H9 (cell line): Measurements from ENCODE around the gene MYOM1. TPM values are rescaled to one million over a fixed set of nuclear protein-coding genes. Genes with fewer than 3 reads are reported as not detected.

Experiments used
- DNase-seq: peaks from one replicate; pipeline ENCODE4 v3.0.0-alpha.2; 2017
- H2AFZ ChIP-seq: one replicate; pipeline ENCODE4 v1.6.1; 2013; ENCODE audit warnings: mild to moderate bottlenecking, low read length, control low read depth, moderate library complexity
- H2AK5ac ChIP-seq: 2 replicates; pipeline ENCODE4 v1.6.1; 2013; ENCODE audit warnings: low read length, control low read depth, mixed read lengths; ENCODE audit not compliant: insufficient read length
- H2BK120ac ChIP-seq: one replicate; pipeline ENCODE4 v1.6.1; 2013; ENCODE audit warnings: low read depth, mild to moderate bottlenecking, low read length, control low read depth, inconsistent platforms; ENCODE audit not compliant: poor library complexity, severe bottlenecking
- H2BK12ac ChIP-seq: 2 replicates; pipeline ENCODE4 v1.6.1; 2013; ENCODE audit warnings: low read length, control low read depth, mixed read lengths, low read depth; ENCODE audit not compliant: insufficient read length
- H2BK15ac ChIP-seq: 2 replicates; pipeline ENCODE4 v1.6.1; 2013; ENCODE audit warnings: low read depth, low read length, control low read depth
- H2BK20ac ChIP-seq: one replicate; pipeline ENCODE4 v1.6.1; 2013; ENCODE audit warnings: low read depth, mild to moderate bottlenecking, low read length, control low read depth, inconsistent platforms; ENCODE audit not compliant: poor library complexity, severe bottlenecking
- H2BK5ac ChIP-seq: 2 replicates; pipeline ENCODE4 v1.6.1; 2013; ENCODE audit warnings: low read length, control low read depth, mixed read lengths; ENCODE audit not compliant: insufficient read length
- H3K14ac ChIP-seq: 2 replicates; pipeline ENCODE4 v1.6.1; 2013; ENCODE audit warnings: low read length, control low read depth; ENCODE audit not compliant: insufficient read depth
- H3K18ac ChIP-seq: 2 replicates; pipeline ENCODE4 v1.6.1; 2013; ENCODE audit warnings: low read depth, mild to moderate bottlenecking, mixed read lengths, low read length, control low read depth; ENCODE audit not compliant: insufficient read length
- H3K23ac ChIP-seq: 2 replicates; pipeline ENCODE4 v1.6.1; 2013; ENCODE audit warnings: low read length, control low read depth, mixed read lengths, low read depth; ENCODE audit not compliant: insufficient read length
- H3K23me2 ChIP-seq: 2 replicates; pipeline ENCODE4 v1.6.1; 2013; ENCODE audit warnings: low read depth, mild to moderate bottlenecking, mixed read lengths, low read length, control low read depth; ENCODE audit not compliant: insufficient read length, poor library complexity, severe bottlenecking
- H3K27ac ChIP-seq: 2 replicates; pipeline ENCODE4 v1.5.1; 2013; ENCODE audit warnings: low read length, control low read depth, mixed read lengths, low read depth; ENCODE audit not compliant: insufficient read length
- H3K27me3 ChIP-seq: 2 replicates; pipeline ENCODE4 v1.6.1; 2013; ENCODE audit warnings: low read length, control low read depth, inconsistent platforms; ENCODE audit not compliant: insufficient read depth
- H3K4ac ChIP-seq: 2 replicates; pipeline ENCODE4 v1.6.1; 2013; ENCODE audit warnings: low read depth, mild to moderate bottlenecking, control low read depth, inconsistent platforms, low read length, moderate library complexity
- H3K4me1 ChIP-seq: 2 replicates; pipeline ENCODE4 v1.6.1; 2013; ENCODE audit warnings: low read length, control low read depth, inconsistent platforms; ENCODE audit not compliant: insufficient read depth
- H3K4me2 ChIP-seq: 2 replicates; pipeline ENCODE4 v1.6.1; 2013; ENCODE audit warnings: low read length, control low read depth, mixed read lengths; ENCODE audit not compliant: insufficient read length, insufficient read depth
- H3K56ac ChIP-seq: 2 replicates; pipeline ENCODE4 v1.6.1; 2013; ENCODE audit warnings: low read depth, mild to moderate bottlenecking, mixed read lengths, low read length, control low read depth; ENCODE audit not compliant: insufficient read length
- H3K79me1 ChIP-seq: 2 replicates; pipeline ENCODE4 v1.6.1; 2013; ENCODE audit warnings: low read depth, mild to moderate bottlenecking, moderate library complexity, low read length, control low read depth, inconsistent platforms; ENCODE audit not compliant: insufficient read depth, poor library complexity, severe bottlenecking
- H3K79me2 ChIP-seq: 2 replicates; pipeline ENCODE4 v1.6.1; 2013; ENCODE audit warnings: low read length, control low read depth, inconsistent platforms; ENCODE audit not compliant: insufficient read depth
- H3K9ac ChIP-seq: 2 replicates; pipeline ENCODE4 v1.6.1; 2013; ENCODE audit warnings: low read length, control low read depth, mixed read lengths; ENCODE audit not compliant: insufficient read length; ENCODE audit errors: extremely low read depth
- H3K9me3 ChIP-seq: one replicate; pipeline ENCODE4 v1.6.1; 2013; ENCODE audit warnings: low read depth, low read length, inconsistent platforms; ENCODE audit not compliant: control insufficient read depth
- H3T11ph ChIP-seq: one replicate; pipeline ENCODE4 v1.6.1; 2013; ENCODE audit warnings: mild to moderate bottlenecking, low read length, control low read depth, inconsistent platforms
- H4K20me1 ChIP-seq: one replicate; pipeline ENCODE4 v1.6.1; 2013; ENCODE audit not compliant: control insufficient read depth, insufficient read length, insufficient read depth
- H4K5ac ChIP-seq: 2 replicates; pipeline ENCODE4 v1.6.1; 2013; ENCODE audit warnings: low read depth, mild to moderate bottlenecking, mixed read lengths, low read length, control low read depth; ENCODE audit not compliant: insufficient read length
- H4K8ac ChIP-seq: replicated peaks from 2 replicates; pipeline ENCODE4 v1.6.1; 2013; ENCODE audit warnings: low read length, control low read depth, mixed read lengths, low read depth; ENCODE audit not compliant: insufficient read length
- H4K91ac ChIP-seq: 2 replicates; pipeline ENCODE4 v1.6.1; 2013; ENCODE audit warnings: low read depth, mild to moderate bottlenecking, moderate library complexity, mixed read lengths, low read length, control low read depth; ENCODE audit not compliant: insufficient read length
- H3K27ac Mint-ChIP-seq, 3 experiments: 2 replicates in 2 of 3; 3 replicates in 1 of 3; pipeline ENCODE4 v1.8.0; 2020 to 2021; ENCODE audit warnings: mixed read lengths in 3 of 3, mild to moderate bottlenecking in 1 of 3, moderate library complexity in 1 of 3
- H3K27me3 Mint-ChIP-seq: 2 replicates; pipeline ENCODE4 v1.8.0; 2021; ENCODE audit warnings: low read depth, mild to moderate bottlenecking, moderate library complexity, mixed read lengths
- H3K36me3 Mint-ChIP-seq, 3 experiments: 2 replicates in 2 of 3; 3 replicates in 1 of 3; pipeline ENCODE4 v1.8.0; 2020 to 2021; ENCODE audit warnings: low read depth in 3 of 3, mixed read lengths in 3 of 3; ENCODE audit not compliant: insufficient read depth in 1 of 3
- H3K4me1 Mint-ChIP-seq, 2 experiments: 2 replicates each; pipeline ENCODE4 v1.8.0; 2020; ENCODE audit warnings: mixed read lengths in 2 of 2
- H3K4me3 Mint-ChIP-seq, 2 experiments: 2 replicates in 1 of 2; 3 replicates in 1 of 2; pipeline ENCODE4 v1.8.0; 2020 to 2021; ENCODE audit warnings: mild to moderate bottlenecking in 2 of 2, mixed read lengths in 2 of 2, moderate library complexity in 1 of 2
- H3K9me3 Mint-ChIP-seq, 2 experiments: 2 replicates in 1 of 2; 3 replicates in 1 of 2; pipeline ENCODE4 v1.8.0; 2020; ENCODE audit warnings: mild to moderate bottlenecking in 2 of 2, mixed read lengths in 2 of 2, moderate library complexity in 1 of 2
- total RNA-seq: library from RNA; stranded (reverse); gene quantifications from 2 replicates; pipeline ENCODE4 v1.2.1, GENCODE V29; 2021
- TF ChIP-seq, protein P1 (sequence below): fragments of 200-600 bp; sonication (generic); conservative IDR thresholded peaks from 3 replicates; pipeline ENCODE4 v1.8.0; 2021; ENCODE audit warnings: antibody characterized with exemption, mild to moderate bottlenecking

MYOM1 gene
- total RNA-seq, 1 experiment from 2014 or later = 0.17 TPM

DNA sequence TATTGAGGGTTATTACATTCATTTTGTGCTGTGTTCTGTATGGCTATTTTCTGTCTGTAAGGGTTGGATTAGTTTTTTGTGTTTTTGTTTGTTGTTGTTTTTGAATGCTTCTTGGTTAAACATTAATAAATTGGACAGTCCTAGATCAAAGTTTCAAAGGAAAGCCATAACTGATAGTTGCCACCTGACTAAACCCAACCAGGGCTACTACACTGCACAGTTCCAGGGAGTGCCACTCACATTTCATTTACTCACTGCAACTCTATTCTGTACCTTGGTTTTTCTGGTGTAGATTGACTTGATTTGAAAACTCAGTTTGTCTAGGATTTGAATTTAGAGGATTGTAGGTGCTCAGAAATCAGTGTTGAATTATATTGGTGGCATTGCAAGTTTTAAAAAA lies 48.5 kb upstream of the MYOM1 start:
- Histone ChIP-seq H4K5ac (no peak overlapping the region), H3K4ac (no peak overlapping the region), H3K27ac (no peak overlapping the region), H3K14ac (no peak overlapping the region), H3K79me2 (peaks cover 57% of the 10 kb centered on the region), H4K8ac (no peak overlapping the region), H2BK5ac (no peak overlapping the region), H3K9me3 (no peaks in the 10 kb centered on the region), H3K9ac (no peak overlapping the region), H2BK15ac (no peak overlapping the region), H3T11ph (no peak overlapping the region), H2AK5ac (no peak overlapping the region), H2BK12ac (no peak overlapping the region), H3K4me2 (no peak overlapping the region), H2BK120ac (no peak overlapping the region), H3K18ac (no peak overlapping the region), H3K23me2 (no peaks in the 10 kb centered on the region), H4K20me1 (no peaks in the 10 kb centered on the region), H3K27me3 (no peaks in the 10 kb centered on the region), H2BK20ac (no peak overlapping the region), H3K4me1 (peaks cover 6% of the 10 kb centered on the region; the same call in 1 of the 2 replicates), H3K79me1 (peaks cover 4% of the 10 kb centered on the region), H2AFZ (no peak overlapping the region), H3K56ac (no peak overlapping the region), H4K91ac (no peak overlapping the region), H3K23ac (no peak overlapping the region)
- TF ChIP-seq, protein P1, sequence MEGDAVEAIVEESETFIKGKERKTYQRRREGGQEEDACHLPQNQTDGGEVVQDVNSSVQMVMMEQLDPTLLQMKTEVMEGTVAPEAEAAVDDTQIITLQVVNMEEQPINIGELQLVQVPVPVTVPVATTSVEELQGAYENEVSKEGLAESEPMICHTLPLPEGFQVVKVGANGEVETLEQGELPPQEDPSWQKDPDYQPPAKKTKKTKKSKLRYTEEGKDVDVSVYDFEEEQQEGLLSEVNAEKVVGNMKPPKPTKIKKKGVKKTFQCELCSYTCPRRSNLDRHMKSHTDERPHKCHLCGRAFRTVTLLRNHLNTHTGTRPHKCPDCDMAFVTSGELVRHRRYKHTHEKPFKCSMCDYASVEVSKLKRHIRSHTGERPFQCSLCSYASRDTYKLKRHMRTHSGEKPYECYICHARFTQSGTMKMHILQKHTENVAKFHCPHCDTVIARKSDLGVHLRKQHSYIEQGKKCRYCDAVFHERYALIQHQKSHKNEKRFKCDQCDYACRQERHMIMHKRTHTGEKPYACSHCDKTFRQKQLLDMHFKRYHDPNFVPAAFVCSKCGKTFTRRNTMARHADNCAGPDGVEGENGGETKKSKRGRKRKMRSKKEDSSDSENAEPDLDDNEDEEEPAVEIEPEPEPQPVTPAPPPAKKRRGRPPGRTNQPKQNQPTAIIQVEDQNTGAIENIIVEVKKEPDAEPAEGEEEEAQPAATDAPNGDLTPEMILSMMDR = no peak
- H3K36me3 Mint-ChIP-seq = peaks cover 4 to 7% (median 7%) of the 10 kb centered on the region in 3 experiments; a peak in 5 of 7 replicates
- H3K27me3 Mint-ChIP-seq = no peaks in the 10 kb centered on the region
- H3K4me1 Mint-ChIP-seq = peaks cover 40 to 44% of the 10 kb centered on the region in 2 experiments
- no peak for DNase-seq
- H3K4me3 Mint-ChIP-seq = no peak overlapping the region
- no peaks in the 10 kb centered on the region for H3K9me3 Mint-ChIP-seq
- no peak overlapping the region for H3K27ac Mint-ChIP-seq
